ENCODE results near the gene GSN.

The GSN gene

GRCh38 chr9:121328876-121329681, 61.1 kb downstream of the GSN start:
- Histone ChIP-seq H3K9me3 (ENCODE audit: control insufficient read depth, insufficient read depth, low read depth, low read length) (no peaks in the 10 kb centered on the region), H3K4me3 (ENCODE audit: low read depth, low read length) (no peak overlapping the region), H3K9ac (ENCODE audit: low read length) (no peak overlapping the region), H3K4me1 (ENCODE audit: control insufficient read depth, insufficient read depth, low read length) (no peaks in the 10 kb centered on the region), H3K27ac (ENCODE audit: low read depth, low read length) (no peak overlapping the region), H3K27me3 (ENCODE audit: control insufficient read depth, insufficient read depth, low read length) (no peaks in the 10 kb centered on the region), H3K36me3 (ENCODE audit: control insufficient read depth, insufficient read depth, low read length) (peaks cover 49% of the 10 kb centered on the region)

- Histone ChIP-seq H3K4me1 (ENCODE audit: control insufficient read depth, insufficient read depth, low read length) (no peaks in the 10 kb centered on the region), H3K36me3 (ENCODE audit: control insufficient read depth, insufficient read depth, low read length) (peaks cover 33% of the 10 kb centered on the region), H3K27ac (ENCODE audit: low read depth, low read length) (no peak overlapping the region), H3K9me3 (ENCODE audit: control insufficient read depth, insufficient read depth, low read depth, low read length) (no peaks in the 10 kb centered on the region), H3K9ac (ENCODE audit: low read length) (no peak overlapping the region), H3K27me3 (ENCODE audit: control insufficient read depth, insufficient read depth, low read length) (no peaks in the 10 kb centered on the region), H3K4me3 (ENCODE audit: low read depth, low read length) (no peak overlapping the region)
Observed at GRCh38 chr9:121331549-121331948, 63.6 kb downstream of the GSN start.

GRCh38 chr9:121331992-121332685, 64.2 kb downstream of the GSN start:
- Histone ChIP-seq H3K4me3 (ENCODE audit: low read depth, low read length) (no peak overlapping the region), H3K27ac (ENCODE audit: low read depth, low read length) (no peak overlapping the region), H3K9ac (ENCODE audit: low read length) (no peak overlapping the region), H3K36me3 (ENCODE audit: control insufficient read depth, insufficient read depth, low read length) (peaks cover 28% of the 10 kb centered on the region), H3K9me3 (ENCODE audit: control insufficient read depth, insufficient read depth, low read depth, low read length) (no peaks in the 10 kb centered on the region), H3K4me1 (ENCODE audit: control insufficient read depth, insufficient read depth, low read length) (no peaks in the 10 kb centered on the region), H3K27me3 (ENCODE audit: control insufficient read depth, insufficient read depth, low read length) (no peaks in the 10 kb centered on the region)

DNA sequence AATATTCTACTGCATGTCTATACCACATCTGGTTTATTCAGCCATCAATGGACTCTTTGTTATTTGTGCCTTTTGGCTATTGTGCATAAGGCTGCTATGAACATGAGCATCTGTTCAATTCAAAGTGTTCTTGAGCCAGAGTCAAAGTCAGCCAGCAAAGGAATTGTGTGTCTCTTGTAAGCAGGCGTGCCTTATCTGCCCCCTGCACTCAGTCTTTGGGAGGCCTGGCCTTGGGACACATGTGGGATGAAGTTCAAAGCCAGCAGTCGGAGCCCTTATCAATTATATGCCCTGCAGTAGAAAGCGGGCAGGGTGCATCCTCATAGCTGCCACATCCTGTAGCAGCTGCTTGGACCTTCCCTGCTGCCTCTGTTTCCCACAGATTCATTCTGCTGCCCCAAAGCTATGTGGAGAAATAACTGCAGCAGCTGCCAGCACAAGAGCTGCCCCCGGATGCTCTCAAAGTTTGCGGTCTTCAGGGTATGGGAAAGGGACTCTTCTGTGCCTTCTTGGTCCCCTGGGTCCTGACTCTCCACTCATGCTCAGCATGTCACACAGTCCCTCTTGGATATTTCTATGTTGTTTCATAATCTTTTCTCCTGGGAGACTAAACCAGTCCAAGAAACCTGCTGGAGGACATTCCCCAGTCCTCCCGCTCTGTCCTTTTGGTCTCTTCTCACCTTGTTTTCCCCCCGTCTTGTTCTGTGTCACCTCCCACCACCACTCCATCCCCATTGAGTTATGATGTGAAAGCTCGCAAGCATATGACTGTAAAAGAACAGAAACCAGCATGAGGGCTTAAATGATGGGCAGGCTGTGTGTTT, 66.2 kb downstream of the GSN start:
- H3K9me3 ChIP-seq (ENCODE audit: control insufficient read depth, insufficient read depth, low read depth, low read length): no peaks in the 10 kb centered on the region
- H3K27me3 ChIP-seq (ENCODE audit: control insufficient read depth, insufficient read depth, low read length): no peaks in the 10 kb centered on the region
- H3K36me3 ChIP-seq (ENCODE audit: control insufficient read depth, insufficient read depth, low read length): peaks cover 19% of the 10 kb centered on the region
- H3K27ac ChIP-seq (ENCODE audit: low read depth, low read length): no peak overlapping the region
- no peak overlapping the region for H3K9ac ChIP-seq (ENCODE audit: low read length)
- no peak overlapping the region for H3K4me3 ChIP-seq (ENCODE audit: low read depth, low read length)
- no peaks in the 10 kb centered on the region for H3K4me1 ChIP-seq (ENCODE audit: control insufficient read depth, insufficient read depth, low read length)

DNA sequence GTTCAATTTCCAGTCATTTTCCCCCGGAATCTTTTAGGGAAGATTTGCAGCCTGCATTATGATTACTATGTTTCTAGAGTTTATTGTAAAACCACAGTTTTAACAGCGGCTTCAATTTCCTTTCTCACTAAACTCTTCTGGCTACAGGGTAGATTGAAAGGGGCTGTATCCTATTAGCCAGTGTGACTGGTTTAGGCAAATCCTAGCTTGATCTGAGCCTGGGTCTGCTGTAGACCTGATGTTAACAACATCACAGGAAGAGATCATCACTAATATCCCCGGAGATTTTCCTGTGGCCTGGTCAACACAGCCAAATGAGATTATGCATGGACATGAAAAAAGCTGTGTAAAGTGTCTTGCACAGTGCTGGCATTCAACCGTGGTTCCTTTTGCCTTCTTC, 68.7 kb downstream of the GSN start:
- Histone ChIP-seq H3K27me3 (ENCODE audit: control insufficient read depth, insufficient read depth, low read length) (no peaks in the 10 kb centered on the region), H3K36me3 (ENCODE audit: control insufficient read depth, insufficient read depth, low read length) (peaks cover 6% of the 10 kb centered on the region; the same call in 1 of the 2 replicates), H3K4me1 (ENCODE audit: control insufficient read depth, insufficient read depth, low read length) (no peaks in the 10 kb centered on the region), H3K4me3 (ENCODE audit: low read depth, low read length) (no peak overlapping the region), H3K9me3 (ENCODE audit: control insufficient read depth, insufficient read depth, low read depth, low read length) (no peaks in the 10 kb centered on the region), H3K9ac (ENCODE audit: low read length) (no peak overlapping the region), H3K27ac (ENCODE audit: low read depth, low read length) (no peak overlapping the region)

DNA sequence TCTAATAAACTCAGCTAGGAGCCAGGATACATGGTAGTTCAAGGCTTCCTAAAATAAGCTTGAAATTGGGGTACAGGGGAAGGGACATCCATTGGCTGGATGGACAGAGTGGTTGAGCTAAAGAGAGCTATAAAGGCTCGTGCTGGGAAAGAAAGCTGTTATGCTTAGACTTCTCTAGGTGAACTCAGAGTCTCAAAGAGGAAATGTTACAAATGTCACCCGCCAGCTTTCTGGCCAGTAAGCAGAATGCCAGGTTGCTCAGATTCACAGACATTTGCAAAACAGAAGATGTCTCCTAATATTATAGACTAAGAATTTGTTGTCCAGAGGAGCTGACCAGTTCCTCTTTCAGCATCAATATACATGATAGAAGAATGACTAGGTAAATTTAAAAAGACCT, 71.5 kb downstream of the GSN start:
- Histone ChIP-seq H3K9me3 (ENCODE audit: control insufficient read depth, insufficient read depth, low read depth, low read length) (no peaks in the 10 kb centered on the region), H3K27me3 (ENCODE audit: control insufficient read depth, insufficient read depth, low read length) (no peaks in the 10 kb centered on the region), H3K4me3 (ENCODE audit: low read depth, low read length) (no peak overlapping the region), H3K9ac (ENCODE audit: low read length) (no peak overlapping the region), H3K4me1 (ENCODE audit: control insufficient read depth, insufficient read depth, low read length) (no peaks in the 10 kb centered on the region), H3K27ac (ENCODE audit: low read depth, low read length) (no peak overlapping the region), H3K36me3 (ENCODE audit: control insufficient read depth, insufficient read depth, low read length) (peaks cover 13% of the 10 kb centered on the region)

- Histone ChIP-seq H3K36me3 (ENCODE audit: control insufficient read depth, insufficient read depth, low read length) (peaks cover 14% of the 10 kb centered on the region), H3K27me3 (ENCODE audit: control insufficient read depth, insufficient read depth, low read length) (no peaks in the 10 kb centered on the region), H3K27ac (ENCODE audit: low read depth, low read length) (no peak overlapping the region), H3K4me3 (ENCODE audit: low read depth, low read length) (no peak overlapping the region), H3K9ac (ENCODE audit: low read length) (no peak overlapping the region), H3K9me3 (ENCODE audit: control insufficient read depth, insufficient read depth, low read depth, low read length) (no peaks in the 10 kb centered on the region), H3K4me1 (ENCODE audit: control insufficient read depth, insufficient read depth, low read length) (no peaks in the 10 kb centered on the region)
Observed at GRCh38 chr9:121340676-121341392, 72.9 kb downstream of the GSN start.

DNA sequence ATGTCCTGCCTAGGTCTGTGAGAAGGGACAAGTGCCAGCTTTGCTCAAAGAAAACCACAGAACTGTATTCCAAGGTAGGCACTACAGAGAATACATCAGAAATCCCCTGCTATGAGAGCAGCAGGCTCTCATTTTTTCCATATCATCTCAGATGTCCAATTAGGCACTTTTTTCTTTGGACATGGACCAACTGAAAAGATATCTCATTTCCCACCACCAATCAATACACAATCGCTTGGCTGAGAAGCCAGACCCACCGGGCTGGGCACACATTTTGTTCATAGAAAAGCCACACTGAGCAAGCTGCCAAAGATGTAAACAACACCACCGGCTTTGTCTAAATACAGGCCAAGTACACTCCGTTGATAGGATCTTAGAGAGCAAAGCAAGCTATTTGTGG, 76.2 kb downstream of the GSN start:
- no peak overlapping the region for H3K4me3 ChIP-seq (ENCODE audit: low read depth, low read length)
- H3K9ac ChIP-seq (ENCODE audit: low read length): no peak overlapping the region
- no peaks in the 10 kb centered on the region for H3K4me1 ChIP-seq (ENCODE audit: control insufficient read depth, insufficient read depth, low read length)
- H3K27me3 ChIP-seq (ENCODE audit: control insufficient read depth, insufficient read depth, low read length): no peaks in the 10 kb centered on the region
- no peak overlapping the region for H3K27ac ChIP-seq (ENCODE audit: low read depth, low read length)
- no peaks in the 10 kb centered on the region for H3K9me3 ChIP-seq (ENCODE audit: control insufficient read depth, insufficient read depth, low read depth, low read length)
- peaks cover 30% of the 10 kb centered on the region for H3K36me3 ChIP-seq (ENCODE audit: control insufficient read depth, insufficient read depth, low read length)

DNA sequence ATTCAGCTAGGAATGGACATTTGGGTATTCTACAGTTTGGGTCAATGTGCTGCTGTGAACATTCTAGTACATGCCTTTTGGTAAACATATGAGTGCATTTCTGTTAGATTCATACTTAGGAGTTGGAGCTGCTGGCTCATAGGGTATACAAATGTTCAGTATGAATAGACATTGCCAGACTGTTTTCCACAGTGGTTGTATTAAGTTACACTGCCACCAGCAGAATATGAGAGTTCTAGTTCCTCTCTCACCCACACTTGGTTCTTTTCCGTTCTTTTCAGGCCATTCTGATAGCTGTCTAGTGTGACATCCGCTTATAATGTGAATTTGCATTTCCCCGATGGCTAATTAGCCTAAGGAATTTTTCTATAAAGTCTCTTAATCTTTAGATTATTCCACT, 77.1 kb downstream of the GSN start:
- H3K9me3 ChIP-seq (ENCODE audit: control insufficient read depth, insufficient read depth, low read depth, low read length): no peaks in the 10 kb centered on the region
- no peaks in the 10 kb centered on the region for H3K4me1 ChIP-seq (ENCODE audit: control insufficient read depth, insufficient read depth, low read length)
- no peak overlapping the region for H3K4me3 ChIP-seq (ENCODE audit: low read depth, low read length)
- H3K9ac ChIP-seq (ENCODE audit: low read length): no peak overlapping the region
- peaks cover 30% of the 10 kb centered on the region for H3K36me3 ChIP-seq (ENCODE audit: control insufficient read depth, insufficient read depth, low read length)
- H3K27me3 ChIP-seq (ENCODE audit: control insufficient read depth, insufficient read depth, low read length): no peaks in the 10 kb centered on the region
- no peak overlapping the region for H3K27ac ChIP-seq (ENCODE audit: low read depth, low read length)

GRCh38 chr9:121348221-121348620, 80.3 kb downstream of the GSN start:
- H3K4me1 ChIP-seq (ENCODE audit: control insufficient read depth, insufficient read depth, low read length): no peaks in the 10 kb centered on the region
- H3K9me3 ChIP-seq (ENCODE audit: control insufficient read depth, insufficient read depth, low read depth, low read length): no peaks in the 10 kb centered on the region
- peaks cover 39% of the 10 kb centered on the region for H3K36me3 ChIP-seq (ENCODE audit: control insufficient read depth, insufficient read depth, low read length)
- no peaks in the 10 kb centered on the region for H3K27me3 ChIP-seq (ENCODE audit: control insufficient read depth, insufficient read depth, low read length)
- no peak overlapping the region for H3K4me3 ChIP-seq (ENCODE audit: low read depth, low read length)
- no peak overlapping the region for H3K27ac ChIP-seq (ENCODE audit: low read depth, low read length)
- no peak overlapping the region for H3K9ac ChIP-seq (ENCODE audit: low read length)
